DMS53 (cell line): ENCODE data around the gene SLFN5.
"Not testable (repeated sequence)": the region's sequence is repeated elsewhere in the genome, so short reads cannot be mapped to it uniquely, and the experiment has no call there.

Source experiments
- DNase-seq: peaks from one replicate; lab custom pipeline; 2025; lab: John Stamatoyannopoulos, UW

Gene SLFN5

GRCh38 chr17:35242158-35242804 is 591 bp upstream of the SLFN5 start:
- DNase-seq: peak; percentile 89

DNA sequence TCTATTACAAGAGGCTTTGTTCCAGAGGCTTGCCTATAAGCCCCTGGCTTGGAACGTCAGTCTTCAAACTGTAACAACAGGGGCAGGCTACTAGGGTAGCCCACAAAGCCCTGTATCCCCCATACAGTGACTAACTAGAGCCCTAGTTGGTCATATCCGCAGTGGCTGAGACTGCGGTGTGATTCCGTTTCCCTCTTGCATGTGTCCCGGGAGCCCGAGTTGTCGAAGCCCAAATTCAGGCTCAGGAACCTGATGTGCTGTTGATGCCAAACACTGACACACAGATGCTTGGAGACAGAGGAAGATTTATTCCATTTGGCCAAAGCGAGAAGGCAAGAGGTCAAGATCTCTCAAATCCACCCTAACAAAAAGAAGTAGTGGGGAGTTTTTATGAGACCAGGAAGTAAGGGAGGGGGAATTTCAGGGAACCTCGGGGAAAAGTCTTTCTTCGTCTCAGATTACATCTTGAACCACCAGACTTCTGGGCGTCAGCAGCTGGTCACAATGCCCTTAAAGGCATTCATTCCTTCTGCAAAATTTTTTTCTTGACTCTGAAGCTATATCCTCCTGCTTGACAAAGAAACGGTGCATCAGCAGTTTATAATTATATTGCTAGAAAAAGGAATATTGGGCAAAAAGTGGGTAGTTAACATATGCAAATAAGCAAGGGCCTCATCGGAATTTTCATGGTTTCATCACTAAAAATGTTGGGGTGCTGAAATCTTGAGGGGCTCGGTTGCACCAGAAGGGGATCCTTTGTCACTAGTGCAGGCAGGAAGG is 879 bp downstream of the SLFN5 start:
- no peak for DNase-seq

- DNase-seq: no peak
Measured at GRCh38 chr17:35244341-35245195, 1.7 kb downstream of the SLFN5 start.

GRCh38 chr17:35245196-35245486 is 2.3 kb downstream of the SLFN5 start:
- DNase-seq: peak; percentile 14

DNA sequence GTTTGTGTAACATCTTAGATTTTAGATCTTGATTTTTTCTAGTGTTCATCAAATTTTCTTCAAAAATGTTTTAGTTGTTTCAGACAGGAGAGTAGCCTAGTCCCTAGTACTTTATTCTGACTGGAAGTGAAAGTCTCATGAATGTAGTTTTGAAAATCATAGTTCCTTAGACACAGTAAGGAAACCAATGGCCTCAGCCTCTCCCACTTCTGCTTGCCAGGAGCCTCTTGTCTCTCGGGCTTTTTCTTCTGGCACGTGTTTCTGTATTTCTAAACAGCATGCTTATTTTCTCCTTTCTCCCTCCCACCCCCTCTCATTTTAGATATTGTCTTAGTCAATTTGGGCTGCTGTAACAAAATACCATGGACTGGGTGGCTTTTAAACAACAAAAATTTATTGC is 9.8 kb downstream of the SLFN5 start:
- DNase-seq: no peak

GRCh38 chr17:35254107-35254773 is 11.4 kb downstream of the SLFN5 start:
- peak; percentile 73 for DNase-seq

- no peak for DNase-seq
Measured at GRCh38 chr17:35255316-35255715, 12.4 kb downstream of the SLFN5 start.

DNA sequence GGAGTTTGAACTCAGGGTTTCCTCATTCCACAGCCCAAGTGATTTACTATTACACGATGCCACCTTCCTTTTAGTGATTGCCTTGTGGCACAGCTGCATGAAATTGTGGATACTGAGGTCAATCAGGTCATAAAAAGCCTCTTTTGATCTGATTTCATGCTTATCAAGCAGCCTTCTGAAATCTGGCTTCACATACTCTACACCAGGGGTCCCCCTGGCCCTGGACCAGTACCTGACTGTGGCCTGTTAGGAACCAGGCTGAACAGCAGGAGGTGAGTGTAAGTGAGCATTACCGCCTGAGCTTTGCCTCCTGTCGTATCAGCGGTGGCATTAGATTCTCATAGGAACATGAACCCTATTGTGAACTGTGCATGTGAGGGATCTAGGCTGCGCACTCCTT is 13.8 kb downstream of the SLFN5 start:
- peak; percentile 78 for DNase-seq

- DNase-seq: peak; percentile 91
Measured at GRCh38 chr17:35257208-35257659, 14.4 kb downstream of the SLFN5 start.

- DNase-seq: no peak
Measured at GRCh38 chr17:35259001-35259400, 16.1 kb downstream of the SLFN5 start.

DNA sequence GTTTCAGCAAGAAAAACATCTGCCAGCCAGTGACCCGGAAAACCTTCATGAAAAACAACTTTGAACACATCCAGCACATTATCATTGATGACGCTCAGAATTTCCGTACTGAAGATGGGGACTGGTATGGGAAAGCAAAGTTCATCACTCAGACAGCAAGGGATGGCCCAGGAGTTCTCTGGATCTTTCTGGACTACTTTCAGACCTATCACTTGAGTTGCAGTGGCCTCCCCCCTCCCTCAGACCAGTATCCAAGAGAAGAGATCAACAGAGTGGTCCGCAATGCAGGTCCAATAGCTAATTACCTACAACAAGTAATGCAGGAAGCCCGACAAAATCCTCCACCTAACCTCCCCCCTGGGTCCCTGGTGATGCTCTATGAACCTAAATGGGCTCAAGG is 22.2 kb downstream of the SLFN5 start:
- no peak for DNase-seq

DNA sequence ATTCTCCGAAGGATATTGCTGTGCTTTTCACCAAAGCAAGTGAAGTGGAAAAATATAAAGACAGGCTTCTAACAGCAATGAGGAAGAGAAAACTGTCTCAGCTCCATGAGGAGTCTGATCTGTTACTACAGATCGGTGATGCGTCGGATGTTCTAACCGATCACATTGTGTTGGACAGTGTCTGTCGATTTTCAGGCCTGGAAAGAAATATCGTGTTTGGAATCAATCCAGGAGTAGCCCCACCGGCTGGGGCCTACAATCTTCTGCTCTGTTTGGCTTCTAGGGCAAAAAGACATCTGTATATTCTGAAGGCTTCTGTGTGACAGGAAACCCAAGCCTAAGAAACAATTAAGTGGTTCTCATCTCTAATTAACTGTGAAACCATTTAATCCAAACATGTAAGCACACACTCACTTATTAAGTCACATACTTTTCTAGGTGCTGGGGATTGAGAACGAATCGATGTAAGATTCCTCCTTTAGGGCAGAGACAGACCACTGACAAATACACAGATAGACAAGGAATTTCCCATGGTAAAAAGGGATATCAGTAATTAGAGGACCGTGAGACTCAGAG is 22.8 kb downstream of the SLFN5 start:
- DNase-seq: no peak

GRCh38 chr17:35274167-35275066 is 31.5 kb downstream of the SLFN5 start:
- DNase-seq: not testable (repeated sequence)

GRCh38 chr17:35278454-35278853 is 35.6 kb downstream of the SLFN5 start:
- not testable (repeated sequence) for DNase-seq

- DNase-seq: not testable (repeated sequence)
Measured at GRCh38 chr17:35278876-35279275, 36.0 kb downstream of the SLFN5 start.

DNA sequence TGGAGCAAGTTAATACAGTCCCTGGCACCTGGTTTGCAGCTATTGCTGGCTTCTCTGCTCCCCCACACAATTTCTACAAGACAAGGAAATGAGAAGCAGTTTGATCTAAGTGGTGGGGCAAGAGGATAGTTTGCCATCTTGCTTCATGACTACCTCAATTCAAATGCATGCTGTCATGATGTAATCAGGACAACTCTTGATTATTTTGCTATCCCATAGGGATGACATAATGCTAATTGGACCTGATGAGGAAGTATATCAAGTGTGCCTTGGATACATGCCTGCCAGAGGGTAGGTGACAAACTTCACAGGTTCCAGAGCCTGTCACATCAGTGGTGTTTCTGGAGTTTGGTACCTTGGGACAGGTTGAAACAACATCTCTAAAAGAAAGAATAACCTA is 40.9 kb downstream of the SLFN5 start:
- no peak for DNase-seq

GRCh38 chr17:35284955-35285354 is 42.1 kb downstream of the SLFN5 start:
- no peak for DNase-seq

DNA sequence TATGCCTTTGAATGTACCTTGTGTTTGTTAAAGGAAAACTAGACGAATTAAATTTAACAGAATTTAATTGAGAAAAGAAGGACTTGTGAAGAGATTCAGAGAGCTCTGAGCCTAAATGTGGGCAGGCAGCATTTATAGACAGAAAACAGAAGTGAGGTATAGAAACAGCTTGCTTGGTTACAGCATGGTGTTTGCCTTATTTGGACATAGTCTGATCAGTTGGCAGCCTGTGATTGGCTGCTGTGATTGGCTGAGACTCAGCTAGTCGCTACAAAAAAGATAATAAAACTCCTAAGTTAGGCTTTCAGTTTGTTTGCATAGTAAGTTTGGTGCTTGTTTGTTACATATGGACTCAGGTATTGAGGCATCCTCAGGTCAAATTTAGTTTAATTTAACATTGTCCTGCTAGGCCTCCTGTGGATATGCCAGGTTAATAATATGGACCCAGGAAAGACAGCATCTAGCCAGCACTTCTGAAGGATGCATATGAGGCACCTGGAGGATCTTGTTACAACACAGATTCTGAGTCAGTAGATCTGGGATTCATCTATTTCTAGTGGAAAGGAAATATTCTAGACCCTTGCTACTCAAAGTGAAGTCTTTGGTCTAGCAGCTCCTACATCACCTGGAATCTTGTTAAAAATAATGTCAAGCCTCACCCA is 43.4 kb downstream of the SLFN5 start:
- DNase-seq: peak; percentile 4

GRCh38 chr17:35287286-35287811 is 44.5 kb downstream of the SLFN5 start:
- no peak for DNase-seq

- DNase-seq: no peak
Measured at GRCh38 chr17:35289222-35289621, 46.4 kb downstream of the SLFN5 start.
